Fibroblast of the aortic adventitia (primary cell): ENCODE data around the gene MYLIP. TPM values are rescaled to one million over a fixed set of nuclear protein-coding genes. Genes with fewer than 3 reads are reported as not detected.
A peak's percentile ranks its signal among the peaks of the same experiment; 100 is the strongest.

Experiments
- DNase-seq: peaks from one replicate; pipeline ENCODE4 v3.0.0-alpha.2; 2010; ENCODE audit warnings: low read depth
- H3K4me3 ChIP-seq: 2 replicates; pipeline ENCODE4 v1.5.1; 2011; ENCODE audit warnings: low read depth, mild to moderate bottlenecking, control low read depth, low read length, moderate library complexity
- total RNA-seq: library from RNA; depleted of rRNA; stranded (reverse); fragments of >200 nt; gene quantifications from 2 replicates; pipeline ENCODE4 v1.2.3, GENCODE V29; 2012; ENCODE audit warnings: low replicate concordance
- TF ChIP-seq, protein P1 (sequence below): IDR thresholded peaks from 2 replicates; pipeline ENCODE4 v1.5.1; 2011; ENCODE audit warnings: mild to moderate bottlenecking, low read length, control low read depth, inconsistent platforms; ENCODE audit not compliant: insufficient read depth

The MYLIP gene
- total RNA-seq, 1 donor, result 36.1 TPM

DNA sequence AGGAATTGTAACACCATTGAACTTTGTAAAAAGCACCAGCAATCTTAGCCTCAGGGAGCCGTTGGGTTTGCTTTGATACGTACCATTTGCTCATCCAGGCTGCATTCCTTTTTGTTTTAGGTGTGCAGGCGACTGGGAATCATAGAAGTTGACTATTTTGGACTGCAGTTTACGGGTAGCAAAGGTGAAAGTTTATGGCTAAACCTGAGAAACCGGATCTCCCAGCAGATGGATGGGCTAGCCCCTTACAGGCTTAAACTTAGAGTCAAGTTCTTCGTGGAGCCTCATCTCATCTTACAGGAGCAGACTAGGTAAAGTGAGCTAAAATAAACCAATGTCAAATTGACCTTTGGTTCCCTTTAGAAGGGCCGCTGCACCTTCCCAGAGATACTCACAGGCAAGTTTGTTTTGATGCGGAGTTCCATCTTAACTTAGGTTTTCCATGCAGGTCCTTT, 1.6 kb downstream of the MYLIP start:
- TF ChIP-seq, protein P1, sequence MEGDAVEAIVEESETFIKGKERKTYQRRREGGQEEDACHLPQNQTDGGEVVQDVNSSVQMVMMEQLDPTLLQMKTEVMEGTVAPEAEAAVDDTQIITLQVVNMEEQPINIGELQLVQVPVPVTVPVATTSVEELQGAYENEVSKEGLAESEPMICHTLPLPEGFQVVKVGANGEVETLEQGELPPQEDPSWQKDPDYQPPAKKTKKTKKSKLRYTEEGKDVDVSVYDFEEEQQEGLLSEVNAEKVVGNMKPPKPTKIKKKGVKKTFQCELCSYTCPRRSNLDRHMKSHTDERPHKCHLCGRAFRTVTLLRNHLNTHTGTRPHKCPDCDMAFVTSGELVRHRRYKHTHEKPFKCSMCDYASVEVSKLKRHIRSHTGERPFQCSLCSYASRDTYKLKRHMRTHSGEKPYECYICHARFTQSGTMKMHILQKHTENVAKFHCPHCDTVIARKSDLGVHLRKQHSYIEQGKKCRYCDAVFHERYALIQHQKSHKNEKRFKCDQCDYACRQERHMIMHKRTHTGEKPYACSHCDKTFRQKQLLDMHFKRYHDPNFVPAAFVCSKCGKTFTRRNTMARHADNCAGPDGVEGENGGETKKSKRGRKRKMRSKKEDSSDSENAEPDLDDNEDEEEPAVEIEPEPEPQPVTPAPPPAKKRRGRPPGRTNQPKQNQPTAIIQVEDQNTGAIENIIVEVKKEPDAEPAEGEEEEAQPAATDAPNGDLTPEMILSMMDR, result no peak

GRCh38 chr6:16130932-16131387, 2.1 kb downstream of the MYLIP start:
- peak; percentile 84 for DNase-seq
- H3K4me3 ChIP-seq, result peak overlapping the region; percentile 74
- TF ChIP-seq, protein P1, result no peak

More for the DNA sequence above, 1.6 kb downstream of the MYLIP start:
- no peak for DNase-seq
- H3K4me3 ChIP-seq, result peak overlapping the region; percentile 74

GRCh38 chr6:16132909-16133308, 4.0 kb downstream of the MYLIP start:
- no peak for DNase-seq
- TF ChIP-seq, protein P1, result no peak
- H3K4me3 ChIP-seq, result peak overlapping the region; percentile 34

DNA sequence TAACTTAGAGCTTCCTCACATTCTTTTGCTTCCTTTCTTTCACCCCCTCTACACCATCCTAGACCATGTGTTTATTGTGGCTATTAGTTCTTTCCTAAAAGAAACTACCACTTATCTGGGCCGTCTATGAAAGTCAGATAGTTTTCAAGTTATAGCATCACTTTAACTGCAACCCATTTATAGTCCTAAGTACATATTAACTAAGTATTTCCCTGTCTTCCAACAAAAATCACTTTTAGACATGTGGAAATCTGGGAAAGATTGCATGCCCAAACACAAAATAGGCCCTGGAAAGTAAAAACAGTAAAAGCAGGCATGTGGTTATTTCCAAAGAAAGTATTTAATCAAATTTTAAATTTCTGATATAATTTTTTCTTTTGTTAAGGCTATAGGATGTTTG, 5.5 kb downstream of the MYLIP start:
- H3K4me3 ChIP-seq, result no peak overlapping the region
- TF ChIP-seq, protein P1, result no peak
- no peak for DNase-seq

- TF ChIP-seq, protein P1, result no peak
- H3K4me3 ChIP-seq, result peak overlapping the region; percentile 11
- peak; percentile 53 for DNase-seq
Observed at GRCh38 chr6:16135066-16135465, 6.2 kb downstream of the MYLIP start.

- TF ChIP-seq, protein P1, result no peak
- no peak for DNase-seq
- no peak overlapping the region for H3K4me3 ChIP-seq
Observed at GRCh38 chr6:16136091-16136490, 7.2 kb downstream of the MYLIP start.
